HT1080 (cell line): ENCODE measurements around the gene WNT5A. TPM values are rescaled to one million over a fixed set of nuclear protein-coding genes. Genes with fewer than 3 reads are reported as not detected.

ENCODE experiments used
- DNase-seq: peaks from one replicate; pipeline ENCODE4 v3.0.0-alpha.2; 2015; ENCODE audit warnings: low read depth
- total RNA-seq: library from RNA; depleted of rRNA; stranded (reverse); fragments of >200 nt; shearing (Covaris generic); gene quantifications from 2 replicates; pipeline ENCODE4 v1.2.3, GENCODE V29; 2014

WNT5A gene
- total RNA-seq, 1 experiment from 2014 or later = 9.9 TPM

DNA sequence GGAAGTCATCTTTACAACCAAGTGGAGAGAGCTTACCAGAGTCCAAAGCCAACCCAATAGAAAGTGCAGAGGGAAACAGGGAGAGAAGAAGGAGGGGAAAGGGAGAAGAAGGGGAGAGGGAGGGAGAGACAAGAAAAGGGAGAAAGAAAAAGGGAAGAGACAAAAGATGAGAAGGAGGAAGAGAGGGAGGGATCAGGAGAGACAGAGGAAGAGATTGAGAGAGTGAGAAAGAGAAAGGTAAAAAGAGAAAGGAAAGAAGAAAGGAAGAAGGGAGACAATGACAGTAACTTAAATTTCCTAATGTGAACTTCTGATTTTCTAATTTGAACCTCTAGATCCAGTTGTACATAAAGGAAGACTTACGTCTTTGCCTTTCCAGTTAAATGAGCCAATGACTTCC lies 20.7 kb upstream of the WNT5A start:
- no peak for DNase-seq

DNA sequence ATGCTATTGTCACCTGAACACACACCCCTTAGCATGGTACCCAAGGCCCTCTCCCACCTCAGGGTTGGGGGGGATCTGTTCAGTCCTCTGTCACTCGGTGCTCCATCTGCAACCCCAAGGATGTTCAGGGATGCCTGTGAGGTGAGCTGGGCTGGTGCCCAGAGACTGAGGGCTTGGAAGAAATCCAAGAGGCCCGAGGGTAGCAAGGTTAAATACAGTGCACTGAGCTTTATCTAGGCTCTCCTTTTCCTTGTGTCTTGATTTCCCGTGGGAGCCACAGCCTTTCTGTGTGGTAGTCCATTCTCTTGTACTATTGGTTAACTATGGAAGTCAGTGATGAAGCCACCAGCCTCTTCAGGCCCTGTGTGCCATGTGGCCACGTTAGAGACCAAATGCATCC lies 18.7 kb upstream of the WNT5A start:
- no peak for DNase-seq

DNA sequence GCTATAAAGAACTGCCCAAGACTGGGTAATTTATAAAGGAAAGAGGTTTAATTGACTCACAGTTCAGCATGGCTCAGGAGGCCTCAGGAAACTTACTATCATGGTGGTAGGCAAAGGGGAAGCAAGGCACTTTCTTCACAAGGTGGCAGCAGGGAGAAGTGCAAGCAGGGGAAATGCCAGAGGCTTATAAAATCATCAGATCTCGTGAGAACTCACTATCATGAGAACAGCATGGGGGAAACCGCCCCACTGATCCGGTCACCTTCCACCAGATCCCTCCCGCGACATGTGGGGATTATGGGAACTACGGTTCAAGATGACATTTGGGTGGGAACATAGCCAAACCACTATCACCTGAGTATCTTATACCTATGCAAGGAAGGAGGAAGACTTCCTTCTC lies 18.0 kb upstream of the WNT5A start:
- DNase-seq = peak; percentile 47

DNA sequence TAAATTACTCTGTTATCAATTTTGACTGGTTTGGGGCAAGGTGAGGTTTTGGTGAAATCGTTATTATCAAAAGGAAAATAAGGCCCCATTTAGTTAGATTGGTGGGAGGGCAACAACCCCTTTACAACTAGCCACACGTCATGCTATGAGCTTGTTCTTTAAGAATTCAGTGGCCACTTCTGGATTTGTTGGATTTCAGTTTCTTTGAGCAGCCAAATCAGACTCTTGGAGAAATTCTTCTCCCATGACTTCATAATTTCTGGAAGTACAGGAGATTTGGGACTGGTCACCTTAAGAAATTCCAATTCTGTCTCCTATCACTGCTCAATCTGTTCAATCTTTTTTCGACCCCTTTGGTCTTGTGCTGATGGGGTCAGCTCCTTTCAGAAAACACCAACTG lies 14.8 kb upstream of the WNT5A start:
- no peak for DNase-seq

DNA sequence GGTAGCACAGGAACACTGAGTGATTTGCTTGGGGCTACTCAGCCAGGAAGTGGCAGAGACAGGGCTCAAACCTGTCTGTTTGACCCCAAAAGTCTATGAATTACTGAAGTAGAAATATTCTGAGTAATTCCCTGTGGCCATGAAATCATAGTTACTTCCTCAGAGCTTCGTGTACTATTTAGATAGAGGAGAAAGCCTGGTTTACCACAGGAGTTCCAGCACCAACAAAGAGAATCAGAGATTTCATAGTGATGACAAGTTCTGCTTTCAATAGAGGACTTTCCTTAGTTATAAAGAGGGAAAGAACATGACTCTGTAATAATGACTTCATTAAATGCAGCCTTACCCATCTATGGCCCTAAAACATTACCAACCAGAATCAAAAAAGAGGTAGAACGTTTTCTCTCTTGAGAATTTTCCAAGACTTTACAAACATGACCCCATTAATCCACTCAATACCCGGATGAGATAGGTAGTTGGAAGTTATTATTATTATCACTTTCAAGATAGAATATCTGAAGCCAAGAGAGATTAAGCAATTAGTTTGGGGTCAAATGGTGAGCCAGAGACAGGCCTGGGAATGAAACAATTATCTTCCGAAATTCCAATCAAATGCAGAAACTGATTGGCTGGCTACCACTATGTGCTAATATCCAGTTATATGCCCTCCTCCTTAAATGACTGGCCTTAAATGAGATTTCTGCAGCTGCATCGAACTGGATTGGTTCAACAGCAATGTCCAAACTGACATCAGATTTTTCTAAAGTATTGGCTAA lies 13.6 kb upstream of the WNT5A start:
- DNase-seq = no peak

DNA sequence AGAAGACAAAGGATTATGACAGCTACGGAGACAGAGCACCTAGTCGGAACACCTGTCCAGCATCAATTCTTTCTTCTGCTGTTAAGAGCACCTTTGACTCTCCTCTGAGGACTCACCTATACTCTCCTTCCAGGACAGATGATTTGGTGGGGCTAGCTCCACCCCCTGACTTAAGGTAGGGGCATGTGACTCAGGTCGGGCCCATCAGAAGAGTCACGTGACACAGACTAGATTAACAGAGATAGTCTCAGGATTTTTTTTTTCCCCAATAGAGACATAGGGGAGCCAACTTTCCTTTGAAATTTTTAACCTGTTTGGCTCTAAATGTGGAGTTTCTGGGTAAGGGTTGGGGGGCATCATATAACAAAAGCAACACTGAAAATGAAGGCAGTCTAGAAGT lies 11.4 kb upstream of the WNT5A start:
- no peak for DNase-seq

DNA sequence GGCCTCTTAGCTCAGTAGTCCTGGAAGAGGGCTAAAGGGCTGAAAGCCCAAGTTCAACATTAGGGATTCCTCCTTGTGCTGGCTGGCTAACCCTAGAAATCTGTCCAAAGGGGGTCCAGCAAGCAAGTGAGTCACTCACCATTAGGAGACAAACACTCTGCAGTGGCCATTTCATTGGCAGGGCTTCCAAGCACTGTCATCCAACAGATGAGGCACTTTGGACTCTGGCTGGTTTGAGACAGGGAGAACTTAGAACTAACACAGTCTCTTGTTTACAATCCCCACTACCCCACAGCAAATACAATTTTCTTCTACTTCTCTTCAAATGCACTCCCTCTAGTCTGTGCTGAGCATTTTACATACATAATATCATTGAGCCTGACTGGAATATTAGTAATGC lies 10.1 kb upstream of the WNT5A start:
- DNase-seq = no peak

DNA sequence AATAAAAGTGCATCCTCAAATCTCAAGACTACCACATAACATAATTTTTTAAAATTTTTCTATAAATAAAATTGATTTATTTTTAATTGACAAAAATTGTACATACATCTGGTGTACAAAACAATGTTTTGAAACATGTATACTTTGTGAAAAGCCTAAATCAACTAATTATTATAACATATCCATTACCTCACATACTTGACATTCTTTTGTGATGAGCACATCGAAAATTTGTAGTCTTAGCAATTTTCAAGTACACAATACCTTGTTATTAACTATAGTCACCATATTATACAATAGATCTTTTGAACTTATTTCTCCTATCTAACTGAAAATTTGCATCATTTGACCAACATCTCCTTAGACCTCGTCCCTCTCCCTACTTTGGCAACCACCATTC lies 7.9 kb upstream of the WNT5A start:
- no peak for DNase-seq

DNA sequence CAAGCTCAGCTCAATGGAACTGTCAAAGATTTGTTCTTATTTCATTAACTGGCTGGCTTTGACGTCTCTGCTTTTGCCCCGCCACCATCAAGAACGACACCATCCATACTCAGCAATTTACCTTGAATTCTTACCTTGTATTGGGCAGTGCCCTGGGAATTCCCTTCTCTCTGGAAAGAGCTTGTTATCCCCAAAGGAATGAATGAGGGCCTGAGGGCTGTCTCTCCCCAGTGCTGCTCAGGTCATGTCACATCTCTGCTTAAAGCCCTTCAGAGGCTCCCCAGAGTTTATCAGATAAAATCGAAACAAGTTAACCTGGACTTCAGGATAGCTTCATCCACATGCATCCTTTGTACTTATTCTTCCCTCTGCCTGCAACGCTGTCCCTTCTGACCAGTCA lies 5.9 kb upstream of the WNT5A start:
- DNase-seq = no peak

DNA sequence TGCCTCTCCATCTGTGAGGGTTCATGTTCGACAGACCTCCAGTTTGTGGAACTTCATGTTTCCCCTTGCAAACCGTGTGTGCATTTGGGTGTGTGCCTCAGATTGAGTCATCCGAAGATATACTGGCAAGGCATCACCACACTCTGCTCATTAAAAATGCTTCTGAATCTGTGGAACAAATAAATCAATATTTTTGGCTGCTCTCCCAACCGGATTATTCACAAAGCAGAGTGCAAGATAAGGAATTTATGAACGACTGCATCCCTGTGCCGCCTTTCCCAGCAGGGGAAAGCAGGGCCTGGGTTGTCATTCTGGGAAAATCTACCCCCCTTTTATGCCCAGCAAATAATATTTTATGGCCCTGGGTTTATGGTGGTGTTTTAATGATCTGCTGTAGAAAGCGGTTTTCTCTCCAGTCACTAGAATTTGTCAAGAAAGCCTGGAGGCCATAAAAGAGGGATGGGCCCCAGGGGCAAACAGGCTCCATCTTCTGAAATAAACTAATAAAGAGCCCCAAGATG lies 4.2 kb upstream of the WNT5A start:
- peak; percentile 53 for DNase-seq

DNA sequence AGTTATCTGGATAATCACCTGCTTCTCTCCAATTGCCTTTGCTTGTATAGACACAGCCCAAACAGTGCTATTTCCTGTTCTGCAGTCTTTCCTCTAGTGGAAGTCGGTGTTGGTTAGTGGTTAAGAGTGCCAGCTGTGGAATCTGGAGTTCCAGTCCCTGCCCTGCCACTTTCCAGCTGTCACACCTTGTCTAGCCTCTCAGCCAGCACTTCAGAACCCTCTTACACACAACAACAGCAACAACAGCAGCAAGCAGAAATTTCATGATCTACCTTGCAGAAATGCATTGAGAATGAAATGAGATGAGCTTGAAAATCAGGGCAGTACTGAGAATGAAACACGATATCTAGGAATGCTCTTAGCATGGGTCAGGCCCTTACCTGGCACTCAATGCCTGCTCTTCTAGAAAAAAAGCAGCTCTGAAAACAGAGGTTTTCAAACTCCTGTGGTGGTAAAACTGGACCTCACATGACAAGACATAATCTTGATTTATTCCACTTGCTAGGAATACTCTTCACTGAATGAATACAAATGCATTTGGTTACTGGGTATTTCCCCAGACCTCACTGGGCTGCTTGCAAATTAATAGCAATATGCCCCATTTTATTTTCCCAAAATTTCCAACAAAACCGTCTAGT lies 3.3 kb upstream of the WNT5A start:
- DNase-seq = no peak

DNA sequence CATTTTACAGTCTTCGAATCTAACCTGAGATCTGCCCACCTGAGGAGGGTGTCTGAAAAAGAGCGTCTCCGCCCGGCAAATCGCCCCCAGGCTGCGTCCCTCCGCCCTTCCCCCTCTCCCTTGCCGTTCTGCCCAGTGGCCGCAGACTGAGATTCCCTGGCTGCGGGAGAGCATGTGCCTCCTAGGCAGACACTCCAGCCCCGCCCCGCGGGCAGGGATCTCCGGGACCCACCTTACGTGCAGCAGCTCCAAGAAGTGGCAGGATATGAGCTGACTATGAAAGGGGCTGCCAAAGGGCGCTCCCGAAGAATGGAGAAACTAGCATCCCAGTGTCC lies 2.7 kb upstream of the WNT5A start:
- DNase-seq = no peak

DNA sequence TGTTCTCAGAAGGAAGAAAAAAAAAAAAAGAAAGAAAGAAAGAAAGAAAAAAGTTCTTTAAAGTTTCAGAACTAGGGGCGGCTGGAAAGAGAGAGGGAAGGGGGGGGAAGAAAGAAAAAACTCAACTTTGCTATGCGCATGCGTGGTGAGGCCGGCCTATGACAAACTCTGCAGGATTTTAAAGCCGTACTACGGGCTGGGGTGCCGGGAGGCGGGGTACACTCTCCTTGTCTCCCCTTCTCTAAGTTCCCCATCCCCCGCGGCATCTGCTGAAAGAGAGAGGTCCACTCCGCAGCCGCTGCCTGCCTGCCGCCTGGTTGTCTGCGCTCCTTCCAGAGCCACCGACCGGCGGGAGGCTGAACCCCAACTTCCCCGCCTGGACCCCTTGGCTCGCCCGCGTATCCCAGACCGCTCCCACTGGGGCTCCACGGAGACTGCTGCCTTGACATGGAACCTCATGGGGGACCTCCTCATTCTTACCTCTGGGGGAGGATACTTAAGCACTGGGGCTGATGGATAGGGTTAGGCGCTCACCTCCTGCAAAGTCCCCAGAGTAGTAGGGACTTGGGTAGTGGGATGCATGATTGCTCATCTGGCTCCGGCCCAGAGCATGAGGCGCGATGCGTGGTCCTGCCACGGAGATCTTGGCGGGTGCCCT lies 1.4 kb upstream of the WNT5A start:
- DNase-seq = peak; percentile 58

DNA sequence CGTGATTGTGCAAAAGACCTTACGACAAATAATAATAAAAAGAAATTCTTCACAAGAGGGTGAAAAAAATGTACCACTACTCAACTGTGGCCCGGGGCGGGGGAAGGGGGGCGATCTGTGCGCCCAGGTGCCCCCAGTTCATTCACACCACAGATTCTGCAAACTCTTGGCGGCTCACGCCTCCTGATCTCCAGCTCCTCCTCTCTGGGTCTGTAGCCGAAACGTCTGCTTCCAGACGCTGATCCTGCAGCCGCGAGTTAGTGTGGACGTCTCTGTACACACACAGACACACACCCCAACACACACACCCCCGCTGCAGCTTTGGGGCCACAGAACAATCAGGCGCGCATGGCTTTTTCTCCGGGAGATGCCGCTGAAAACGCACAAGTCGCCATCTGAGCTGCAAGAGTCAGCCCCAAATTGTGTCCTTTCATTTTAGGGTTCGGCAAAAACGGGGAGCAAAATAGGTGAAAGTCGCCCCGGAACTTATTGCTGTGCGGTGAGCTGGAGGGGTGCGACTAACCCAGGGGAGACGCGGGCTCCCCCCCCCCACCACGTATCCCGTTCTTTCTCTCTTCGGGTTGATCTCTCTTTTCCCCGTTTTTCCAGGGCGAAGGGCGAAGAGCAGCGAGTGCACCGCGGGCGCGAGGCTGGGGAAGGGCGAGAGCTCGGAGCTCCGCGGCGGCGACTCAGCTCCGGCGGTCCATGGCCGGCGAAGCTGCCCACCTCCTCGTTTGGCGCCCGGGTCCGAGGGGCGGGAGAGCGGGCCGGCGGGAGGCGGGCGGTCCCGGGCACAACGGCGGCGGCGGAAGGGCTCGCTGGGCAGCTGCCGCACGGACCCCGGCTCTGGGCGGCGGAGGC lies 505 bp upstream of the WNT5A start:
- peak; percentile 53 for DNase-seq

DNA sequence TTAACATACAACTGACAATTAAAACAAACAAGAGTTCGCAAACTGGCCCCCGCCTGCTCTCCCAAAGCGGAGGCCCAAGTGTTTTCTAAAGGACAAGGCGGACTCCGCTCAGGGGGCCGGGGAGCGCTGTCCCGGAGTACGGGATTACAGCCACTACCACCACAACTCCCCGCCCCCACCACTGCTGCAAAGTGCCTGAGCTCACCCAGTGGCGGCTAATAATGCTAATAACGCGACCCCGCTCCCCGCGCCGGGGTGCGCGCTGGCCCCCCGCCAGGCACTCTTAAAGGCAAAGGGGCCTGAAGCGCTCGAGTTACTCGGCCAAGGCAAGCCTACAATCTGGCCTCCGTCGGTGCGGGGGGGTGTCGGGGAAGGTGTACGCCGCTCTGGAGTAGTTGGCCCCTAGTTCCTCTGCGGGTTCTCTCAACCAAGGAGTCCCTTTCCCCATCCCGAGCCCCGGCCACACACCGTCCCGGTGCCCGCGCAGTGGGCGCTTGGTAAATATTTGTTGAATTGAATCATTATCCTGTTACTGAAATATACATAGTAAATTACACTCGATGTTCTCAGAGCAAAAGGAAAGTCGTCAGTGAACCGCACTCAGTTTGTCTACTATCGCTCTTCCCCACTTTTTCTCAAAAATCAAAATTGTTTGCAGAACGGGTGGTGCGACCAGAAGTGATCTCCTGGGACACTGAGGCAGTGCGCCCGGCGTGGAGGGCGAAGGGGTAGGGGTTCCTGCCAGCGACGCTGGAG lies 827 bp downstream of the WNT5A start:
- DNase-seq = peak; percentile 57

DNA sequence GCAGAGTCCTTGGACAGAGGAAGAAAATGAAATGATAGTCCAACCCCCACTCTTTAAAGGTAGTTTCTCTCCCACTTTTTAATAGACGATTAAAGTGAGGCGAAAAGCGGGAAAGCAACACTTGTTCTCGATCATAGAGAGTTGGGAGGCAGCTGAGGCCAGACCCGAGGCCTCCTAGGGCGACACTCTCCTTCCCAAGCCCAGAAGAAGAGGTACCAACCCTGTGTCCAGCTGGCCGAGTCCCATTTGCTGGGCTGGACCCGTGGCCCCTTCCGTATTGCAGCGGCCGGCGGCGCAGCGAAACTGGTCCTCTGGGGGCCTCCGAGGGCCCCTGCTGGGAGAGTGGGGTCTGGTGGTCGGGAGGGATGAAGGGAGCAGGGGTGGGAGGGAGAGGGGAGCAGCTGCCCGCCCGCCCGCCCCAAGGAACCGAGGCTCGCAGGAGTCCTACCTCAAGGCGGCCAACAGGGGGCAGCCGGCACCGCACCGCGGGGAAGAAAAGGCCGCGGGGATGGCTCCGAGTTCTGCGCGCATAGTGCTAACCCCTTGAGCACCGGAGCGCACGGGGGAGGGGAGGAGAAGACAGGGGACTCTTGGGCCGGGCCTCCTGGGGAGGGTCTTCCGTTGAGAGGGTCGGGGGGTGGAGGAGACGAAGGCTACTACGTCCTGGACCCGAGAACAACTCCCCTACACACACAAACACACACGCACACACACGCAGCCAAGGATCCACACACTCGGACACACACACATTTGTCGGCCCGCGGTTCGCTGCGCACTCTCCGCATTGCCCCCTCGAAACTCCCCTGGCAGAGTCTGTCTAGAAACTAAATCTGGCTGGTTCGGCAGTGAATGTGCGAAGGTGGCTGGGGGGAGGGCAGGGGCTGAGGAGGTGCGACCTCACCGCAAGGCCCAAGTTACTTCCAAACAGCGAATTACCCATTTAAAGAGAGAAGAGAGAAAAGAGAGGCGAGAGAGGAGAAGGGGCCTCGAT lies 2.0 kb downstream of the WNT5A start:
- DNase-seq = peak; percentile 59

DNA sequence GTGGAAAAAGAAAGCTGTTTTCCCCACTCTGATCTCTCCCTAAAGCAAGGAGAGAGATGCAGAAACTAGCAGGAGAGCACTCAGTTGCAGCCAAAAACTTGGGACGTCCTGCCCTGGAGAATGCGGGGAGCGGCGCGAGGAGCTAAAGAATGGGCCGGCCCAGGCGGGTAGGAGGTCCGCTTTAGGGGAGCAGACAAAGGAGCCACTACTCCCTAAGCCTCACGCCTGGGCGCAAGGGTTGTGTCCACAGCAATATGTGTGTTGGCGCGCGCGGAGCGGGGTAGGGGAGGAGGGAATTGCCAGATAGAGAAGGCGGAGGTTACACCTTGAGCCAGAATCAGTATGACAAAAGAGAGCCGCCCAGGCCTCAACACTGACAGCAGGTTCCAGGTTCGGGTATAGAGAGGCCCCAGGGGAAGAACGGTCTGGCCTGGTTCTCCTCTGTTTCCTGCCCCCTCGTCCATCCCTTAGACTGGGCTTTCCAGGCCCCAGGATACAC lies 2.9 kb downstream of the WNT5A start:
- DNase-seq = no peak

DNA sequence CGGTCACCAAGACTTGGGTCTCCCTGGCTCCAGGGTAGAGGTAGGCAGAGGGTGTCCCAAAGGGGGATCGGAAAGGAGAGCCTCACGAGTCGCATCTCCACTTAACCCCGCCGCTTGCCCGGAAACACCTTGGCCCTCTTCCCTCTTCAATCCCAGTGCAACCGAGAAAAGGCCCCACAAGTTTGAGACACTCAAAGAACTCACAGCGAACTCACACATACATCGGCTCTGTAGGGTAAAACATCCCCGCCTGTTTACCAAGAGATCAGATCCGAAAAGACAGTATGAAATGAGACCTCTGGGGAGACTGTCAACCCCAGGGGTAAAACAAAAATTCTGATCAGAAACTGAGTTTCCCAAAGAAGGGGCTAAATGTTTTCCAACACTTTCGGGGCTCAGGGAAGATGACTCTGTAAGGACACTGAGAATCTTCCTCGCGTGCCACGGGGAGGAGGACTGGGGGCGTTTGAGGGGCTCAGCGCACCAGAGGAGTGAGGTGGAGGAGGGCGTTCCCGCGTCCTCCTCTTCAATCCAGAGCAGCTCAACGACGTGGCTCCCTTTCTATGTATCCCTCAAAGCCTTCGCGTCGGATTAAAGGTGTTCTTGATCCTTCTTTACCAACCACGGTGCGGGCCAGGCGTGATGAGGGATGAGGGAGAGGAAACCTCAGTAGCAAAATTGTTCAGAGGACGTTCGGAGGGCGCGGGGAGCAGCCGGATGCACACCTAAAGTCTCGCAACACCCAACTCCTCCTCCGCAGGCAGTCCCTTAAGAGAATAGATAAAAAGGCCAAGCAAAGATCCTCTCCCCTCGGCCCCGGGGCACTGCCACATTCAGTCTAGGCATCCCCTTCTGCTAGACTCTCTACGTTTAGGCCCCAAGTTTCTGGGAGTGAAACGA lies 3.7 kb downstream of the WNT5A start:
- DNase-seq = no peak
